Measurements from ENCODE around the gene INPP5B. TPM values are rescaled to one million over a fixed set of nuclear protein-coding genes. Genes with fewer than 3 reads are reported as not detected.
"Not testable (repeated sequence)": the region's sequence is repeated elsewhere in the genome, so short reads cannot be mapped to it uniquely, and the experiment has no call there.

Gene INPP5B
- total and polyA plus RNA-seq, 9 of the 15 experiments (the other 6 are each of a cell fraction or from before 2014, with no cell fraction given) = 14.1 to 28.7 (median 20.9) TPM

DNA sequence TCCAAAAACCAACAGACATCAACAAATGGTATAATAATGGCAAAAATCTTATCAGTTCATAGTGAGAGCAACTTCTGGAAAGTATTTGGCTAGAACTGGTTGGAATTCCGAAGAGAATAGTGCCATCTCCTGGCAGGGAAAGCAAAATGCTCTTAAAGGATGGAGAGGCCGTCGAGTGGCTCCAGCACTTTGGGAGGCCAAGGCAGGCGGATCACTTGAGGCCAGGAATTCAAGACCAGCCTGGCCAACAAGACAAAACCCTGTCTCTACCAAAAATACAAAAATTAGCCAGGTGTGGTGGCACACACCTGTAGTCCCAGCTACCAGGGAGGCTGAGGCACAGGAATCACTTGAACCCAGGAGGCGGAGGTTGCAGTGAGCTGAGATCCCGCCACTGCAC lies 28.2 kb upstream of the INPP5B start (continued):
- TF ChIP-seq TEAD4 (IDR thresholded peaks at IDR 0.05; ENCODE audit: low read length) (peak; percentile 51), POLR2A (conservative IDR thresholded peaks at IDR 0.05) (peak; percentile 30; the same call in 1 of the 2 replicates), RB1 (IDR thresholded peaks at IDR 0.05; ENCODE audit: low read depth) (0 out of 2 replicates have a peak, but pooled peaks have one; percentile 10)
- TF ChIP-seq TEAD4 (CRISPR knock-in tag; IDR thresholded peaks at IDR 0.05; ENCODE audit: borderline replicate concordance) = not testable (repeated sequence)

DNA sequence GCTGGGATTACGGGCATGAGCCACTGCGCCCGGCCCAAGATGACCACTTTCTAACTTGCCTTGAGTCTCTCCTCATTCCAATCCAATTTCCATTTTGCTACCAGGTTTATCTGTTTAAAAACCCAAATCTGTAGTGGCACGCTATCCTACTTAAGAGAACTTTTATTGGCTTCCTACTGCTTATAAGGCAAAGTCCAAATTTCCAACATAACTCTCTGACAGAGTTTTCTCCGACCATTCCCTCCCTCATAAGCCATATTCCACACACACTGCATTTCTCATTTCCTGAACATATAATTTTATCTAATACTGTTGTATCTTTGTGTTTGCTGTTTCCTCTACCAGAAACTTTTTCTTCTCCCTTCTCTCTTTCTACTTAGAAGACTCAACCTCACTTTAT lies 27.7 kb upstream of the INPP5B start:
- Histone ChIP-seq H4K20me1 (replicated peaks; ENCODE audit: control insufficient read depth, insufficient read depth, low read length) (peaks cover 7% of the 10 kb centered on the region; the same call in 1 of the 2 replicates), H3K79me2 (ENCODE audit: control insufficient read depth, insufficient read depth, low read length) (peaks cover 11% of the 10 kb centered on the region), H3K4me1 (replicated peaks in 1 of 2; ENCODE audit: control insufficient read depth in 2 of 2, insufficient read depth in 2 of 2, low read length in 2 of 2) (no peaks in the 10 kb centered on the region), H3K9me1 (ENCODE audit: control insufficient read depth, insufficient read depth, low read length) (no peaks in the 10 kb centered on the region), H3K4me2 (ENCODE audit: insufficient read depth, low read length) (no peak overlapping the region), H3K9ac (ENCODE audit: insufficient read depth in 1 of 2, low read depth in 2 of 2, low read length in 2 of 2) (no peak overlapping the region), H3K9me3 (replicated peaks; ENCODE audit: control insufficient read depth, insufficient read depth, low read depth, low read length) (no peaks in the 10 kb centered on the region), H3K4me3 (no peak overlapping the region), H3K36me3 (ENCODE audit: control insufficient read depth, insufficient read depth, low read length) (peaks cover 78% of the 10 kb centered on the region), H3K27ac (ENCODE audit: extremely low read depth, low read depth, low read length) (no peak overlapping the region), H2AFZ (ENCODE audit: low read depth, low read length) (no peak overlapping the region), H3K27me3 (ENCODE audit: control insufficient read depth in 2 of 2, insufficient read depth in 2 of 2, low read length in 2 of 2) (no peaks in the 10 kb centered on the region)
- ChIA-PET CTCF (ENCODE audit: low intra/inter-chr PET ratio) (interaction anchor here (1.1 to 2.0 kb wide), 2 partner anchors 85 to 520 kb away, joined by 3 to 18 read pairs; no protein-coding TSS in a partner anchor), POLR2A (interaction anchor here (2.1 kb wide), 1 partner anchor 15 kb away, joined by 10 read pairs; the partner anchor contains the start of gene SF3A3)
- TF ChIP-seq EP400 (IDR thresholded peaks at IDR 0.05) = 0 out of 2 replicates have a peak, but pooled peaks have one; percentile 11
- no peak for TF ChIP-seq BCOR (IDR thresholded peaks at IDR 0.05)
- BruUV-seq (replicated peaks) = no TSS peak
- intact Hi-C loops (cut with micrococcal nuclease) = loop anchor here (10.0 kb wide), 1 partner anchor 160 kb away; no protein-coding TSS in a partner anchor
- WGBS (ENCODE audit: insufficient coverage, low coverage, missing lambda C conversion rate) = 98% methylated on average over 5 of the region's 5 CpGs
- FAIRE-seq (no peak), DNase-seq (ENCODE audit: extremely low read depth in 1 of 4, low spot score in 3 of 4) (no peak), ATAC-seq (no peak)
- in situ Hi-C loops (cut with MboI) = no loop called here

Measured in K562 (cell line).